SK-N-SH treated with all-trans-retinoic acid at 6 μM for 48 hours (cell line): ENCODE results near the gene HTT-AS.

Source experiments
- ESRRG ChIP-seq: fragments of 250-450 bp; sonication (Bioruptor Pico); IDR thresholded peaks from 2 replicates; pipeline ENCODE4 v1.6.1; 2021; ENCODE audit warnings: mild to moderate bottlenecking
- OSR1 ChIP-seq: fragments of 250-450 bp; sonication (Bioruptor Pico); IDR thresholded peaks from 2 replicates; pipeline ENCODE4 v1.8.0; 2022; ENCODE audit warnings: moderate library complexity, mild to moderate bottlenecking, inconsistent platforms
- POU6F1 ChIP-seq: fragments of 250-450 bp; sonication (Bioruptor Pico); IDR thresholded peaks from 2 replicates; pipeline ENCODE4 v1.8.0; 2021; ENCODE audit warnings: low read depth, mild to moderate bottlenecking, moderate library complexity, borderline replicate concordance
- RARB ChIP-seq: fragments of 250-450 bp; sonication (Bioruptor Pico); IDR thresholded peaks from 2 replicates; pipeline ENCODE4 v1.8.0; 2021; ENCODE audit warnings: mild to moderate bottlenecking, moderate library complexity
- ZFP3 ChIP-seq: fragments of 250-450 bp; sonication (Bioruptor Pico); IDR thresholded peaks from 2 replicates; pipeline ENCODE4 v1.5.0; 2020; ENCODE audit warnings: mild to moderate bottlenecking, moderate library complexity
- ZFP30 ChIP-seq: fragments of 450-650 bp; formaldehyde crosslinking; IDR thresholded peaks from 2 replicates; pipeline ENCODE4 v1.5.0; 2022; ENCODE audit warnings: mild to moderate bottlenecking, moderate library complexity
- ZNF70 ChIP-seq: fragments of 450-650 bp; formaldehyde crosslinking; IDR thresholded peaks from 2 replicates; pipeline ENCODE4 v1.5.0; 2020; ENCODE audit warnings: mild to moderate bottlenecking, moderate library complexity

GRCh38 chr4:3044870-3045819, 29.2 kb downstream of the HTT-AS start:
- TF ChIP-seq ZFP3 (CRISPR knock-in tag): no peak
- no peak for TF ChIP-seq ZNF70 (CRISPR knock-in tag)
- no peak for TF ChIP-seq POU6F1 (CRISPR knock-in tag)
- TF ChIP-seq ESRRG: no peak
- no peak for TF ChIP-seq RARB (CRISPR knock-in tag)
- TF ChIP-seq ZFP30 (CRISPR knock-in tag): no peak
- TF ChIP-seq OSR1 (CRISPR knock-in tag): no peak
